HG02885 (cell line): ENCODE measurements around the gene RPL5.
"Not testable (repeated sequence)": the region's sequence is repeated elsewhere in the genome, so short reads cannot be mapped to it uniquely, and the experiment has no call there.

Experiments used
- ATAC-seq: cut with Tn5 transposase; IDR thresholded peaks from one replicate; pipeline ENCODE4 v1.9.1; 2021; ENCODE audit warnings: mild to moderate bottlenecking; ENCODE audit not compliant: unreplicated experiment, poor library complexity

The RPL5 gene

DNA sequence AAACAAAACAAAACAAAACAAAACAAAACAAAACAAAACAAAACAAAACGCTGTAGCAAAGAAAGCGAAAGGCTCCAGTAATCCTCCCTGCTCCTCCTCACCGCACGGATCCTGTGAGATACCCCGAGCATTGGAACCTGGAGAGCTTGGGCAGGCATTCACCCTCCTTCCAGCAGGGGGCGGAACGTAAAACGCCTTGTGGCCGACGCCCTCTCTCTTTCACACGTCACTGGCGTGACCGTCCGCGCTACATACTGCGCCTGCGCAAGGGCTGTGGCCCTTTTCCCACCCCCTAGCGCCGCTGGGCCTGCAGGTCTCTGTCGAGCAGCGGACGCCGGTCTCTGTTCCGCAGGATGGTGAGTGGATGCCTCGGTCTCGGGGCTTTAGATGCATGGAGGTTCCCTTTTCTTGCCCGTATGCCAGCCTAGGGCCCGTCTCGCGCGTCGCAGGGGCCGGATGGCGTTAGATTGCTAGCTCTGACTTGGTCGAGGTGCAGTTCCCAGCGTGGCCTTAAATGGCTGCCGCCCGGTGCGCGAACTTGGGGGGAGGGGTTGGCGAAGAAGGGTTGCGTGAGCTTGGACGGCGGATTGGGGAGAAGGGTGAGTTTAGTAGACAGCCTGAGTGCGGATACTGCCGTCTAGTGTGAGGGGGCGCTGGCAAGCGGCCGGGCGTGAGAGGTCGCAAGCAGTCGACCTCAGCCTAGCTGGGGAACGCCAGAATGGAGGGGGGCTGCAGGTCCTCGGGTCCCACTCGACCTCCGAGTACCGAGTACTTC is at the start of gene RPL5:
RPL5 (plus strand) TSS at position 279 of the 775 bp plus-strand sequence; CDS start at position 354, 75 bp downstream.
- ATAC-seq: peak; percentile 88

GRCh38 chr1:92783550-92783949 is 48.3 kb upstream of the RPL5 start:
- not testable (repeated sequence) for ATAC-seq

DNA sequence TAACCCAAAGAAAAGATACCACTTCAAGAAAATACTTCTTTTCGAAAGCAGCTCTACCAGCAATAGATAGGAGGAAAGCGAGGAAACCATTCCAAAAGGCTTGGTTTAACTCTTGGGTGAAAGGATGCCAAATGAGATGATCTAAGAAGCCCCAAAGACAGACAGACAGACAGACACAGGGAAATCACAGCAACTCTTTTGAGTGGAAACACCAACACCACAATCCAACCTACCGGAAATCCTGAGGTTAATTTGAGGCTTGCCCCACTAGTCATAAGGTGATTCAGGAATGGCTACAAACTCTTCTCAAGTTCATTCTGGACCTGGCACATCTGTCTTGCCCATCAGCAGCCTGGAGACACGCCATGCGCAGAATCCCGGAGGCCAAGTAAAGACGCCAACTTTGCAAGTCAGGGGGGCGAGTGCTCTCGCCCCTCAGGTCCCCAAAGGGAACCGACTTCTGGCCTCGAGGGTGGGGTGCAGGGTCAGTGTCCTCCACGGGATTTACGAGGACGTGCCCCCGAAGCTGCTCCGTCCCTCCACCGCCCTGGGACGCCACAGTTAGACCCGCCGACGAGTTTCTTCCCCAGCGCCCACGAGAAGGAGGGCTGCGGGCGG is 47.7 kb upstream of the RPL5 start:
- peak; percentile 9 for ATAC-seq

GRCh38 chr1:92784639-92785500 is 47.0 kb upstream of the RPL5 start, which contains the start of gene EVI5:
Gene EVI5, minus strand, starts transcription at chr1:92785108. Its CDS starts 48,562 bp downstream, at chr1:92736546.
- ATAC-seq: peak; percentile 94

GRCh38 chr1:92786111-92786901 is 45.5 kb upstream of the RPL5 start:
- no peak for ATAC-seq

GRCh38 chr1:92790081-92790480 is 41.8 kb upstream of the RPL5 start:
- no peak for ATAC-seq

DNA sequence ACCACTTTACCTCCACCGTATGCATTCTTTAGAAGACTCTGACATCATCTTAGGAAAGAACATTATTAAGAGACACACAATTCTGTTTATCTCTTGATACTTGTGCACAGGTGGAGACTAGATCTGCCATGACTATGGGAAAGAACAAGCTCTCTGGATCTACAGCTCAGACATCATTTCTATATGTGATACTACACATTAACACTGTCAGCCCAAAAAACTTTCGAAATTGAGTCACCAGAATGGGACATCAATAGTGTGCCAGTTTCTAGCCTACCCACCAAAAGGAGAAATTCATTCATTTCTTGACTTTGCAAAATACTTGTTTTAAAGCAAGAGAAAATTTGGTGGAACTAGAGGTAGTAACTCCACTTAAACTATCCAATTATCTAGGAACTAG is 41.0 kb upstream of the RPL5 start:
- ATAC-seq: no peak

- no peak for ATAC-seq
Measured at GRCh38 chr1:92791487-92792066, 40.3 kb upstream of the RPL5 start.

DNA sequence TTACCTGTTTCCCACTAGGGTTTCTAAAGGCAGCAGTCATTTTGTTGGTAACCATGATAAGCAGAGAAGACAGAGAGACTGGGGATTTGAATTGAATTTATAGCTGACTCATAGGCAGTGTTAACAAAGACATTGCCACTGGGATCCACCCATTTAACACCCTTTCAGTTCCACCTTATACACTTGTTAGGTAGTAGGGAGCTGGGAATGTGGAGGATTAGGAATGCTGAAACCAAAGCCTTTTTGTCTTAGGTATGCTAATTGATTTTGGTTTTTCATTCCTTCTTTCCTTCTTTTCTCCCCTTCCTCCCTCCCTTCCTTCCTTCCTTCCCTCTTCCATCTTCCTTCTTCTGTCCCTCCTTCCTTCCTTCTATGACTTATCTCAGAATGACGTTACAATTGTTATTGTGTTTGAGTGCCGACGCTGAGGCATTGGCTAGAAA is 39.5 kb upstream of the RPL5 start:
- no peak for ATAC-seq

DNA sequence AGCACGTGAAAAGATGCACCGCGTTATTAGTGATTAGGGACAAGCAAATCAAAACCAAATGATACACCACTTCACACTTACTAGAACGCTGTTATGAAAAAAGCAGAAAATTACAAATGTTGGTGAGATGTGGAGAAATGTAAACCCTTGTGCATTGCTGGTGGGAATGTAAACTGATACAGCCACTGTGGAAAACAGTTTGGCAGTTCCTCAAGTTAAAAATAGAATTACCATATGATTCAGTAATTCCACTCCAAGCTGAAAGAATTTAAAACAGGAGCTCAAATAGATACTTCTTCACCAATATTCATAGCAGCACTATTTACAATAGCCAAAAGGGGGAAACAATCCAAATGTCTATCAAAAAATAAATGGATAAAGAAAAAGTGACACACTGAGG is 36.7 kb upstream of the RPL5 start:
- ATAC-seq: no peak

DNA sequence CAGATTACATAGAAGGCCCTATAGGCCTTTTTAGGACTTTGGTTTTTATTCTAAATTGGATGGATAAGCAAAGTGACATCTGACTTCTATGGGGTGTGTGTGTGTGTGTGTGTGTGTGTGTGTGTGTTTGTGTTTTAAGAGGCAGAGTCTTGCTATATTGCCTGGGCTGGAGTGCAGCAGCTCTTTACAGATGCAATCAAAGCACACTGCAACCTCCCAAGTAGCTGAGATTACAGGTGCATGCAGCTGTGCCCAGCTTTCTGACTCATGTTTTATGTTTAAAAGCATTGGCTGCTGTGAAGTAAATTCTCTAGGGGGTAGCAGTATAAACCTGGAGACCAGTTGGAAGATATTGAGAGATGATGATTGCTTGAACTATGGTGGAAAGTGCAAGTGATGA is 34.5 kb upstream of the RPL5 start:
- no peak for ATAC-seq

GRCh38 chr1:92797961-92798360 is 33.9 kb upstream of the RPL5 start:
- ATAC-seq: no peak

DNA sequence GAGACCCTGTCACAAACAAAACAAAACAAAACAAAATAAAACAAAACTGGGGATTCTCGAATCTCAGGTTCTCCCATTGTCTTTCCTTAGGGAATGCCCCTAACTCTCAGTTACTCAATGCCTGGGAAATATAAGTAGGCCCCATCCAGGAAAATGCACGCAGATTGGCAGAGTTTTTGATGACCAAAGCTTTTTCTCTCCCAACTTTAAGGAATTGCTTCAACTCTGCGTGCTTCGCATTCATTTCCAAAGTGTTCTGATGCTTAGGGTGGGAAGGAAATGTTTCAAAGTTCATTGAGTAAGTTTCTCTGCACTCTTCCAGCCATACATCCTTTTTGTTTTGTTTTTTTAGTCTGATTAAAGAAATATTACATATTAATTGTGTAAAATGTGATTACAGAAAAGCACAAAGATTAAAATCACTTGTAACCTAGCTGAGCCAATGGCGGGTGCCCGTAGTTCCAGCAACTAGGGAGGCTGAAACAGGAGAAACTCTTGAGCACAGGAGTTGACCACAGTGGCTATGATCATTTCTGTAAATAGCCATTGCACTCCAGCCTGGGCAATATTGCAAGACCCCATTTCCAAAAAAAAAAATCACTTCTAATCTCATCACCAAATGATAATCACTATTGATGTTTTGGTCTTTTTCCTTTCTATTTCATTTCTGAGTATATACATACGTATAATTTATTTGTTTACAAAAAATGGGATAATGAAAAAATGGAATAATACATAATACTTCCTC is 28.5 kb upstream of the RPL5 start:
- ATAC-seq: no peak

DNA sequence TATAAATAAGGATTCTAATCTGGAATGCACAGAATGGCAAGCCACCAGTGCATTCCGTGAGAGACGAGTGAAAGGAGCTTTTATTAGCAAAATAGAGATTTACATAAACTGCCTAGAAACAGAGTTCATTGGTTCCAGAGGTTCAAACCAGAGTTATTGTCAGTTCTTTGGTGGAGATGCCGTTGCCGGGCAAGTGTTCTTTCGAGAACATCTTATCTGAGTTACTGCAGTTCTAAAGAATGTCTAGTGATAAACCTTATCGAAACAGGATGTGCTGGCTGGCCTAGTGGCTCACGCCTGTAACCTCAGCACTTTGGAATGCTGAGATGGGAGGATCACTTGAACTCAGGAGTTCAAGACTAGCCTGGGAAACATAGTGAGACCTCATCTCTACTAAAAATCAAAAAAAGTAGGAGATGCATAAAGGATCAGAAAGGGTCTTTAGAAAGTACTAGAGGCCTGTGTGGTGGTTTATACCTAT is 27.1 kb upstream of the RPL5 start:
- ATAC-seq: no peak

GRCh38 chr1:92805216-92805615 is 26.6 kb upstream of the RPL5 start:
- no peak for ATAC-seq

DNA sequence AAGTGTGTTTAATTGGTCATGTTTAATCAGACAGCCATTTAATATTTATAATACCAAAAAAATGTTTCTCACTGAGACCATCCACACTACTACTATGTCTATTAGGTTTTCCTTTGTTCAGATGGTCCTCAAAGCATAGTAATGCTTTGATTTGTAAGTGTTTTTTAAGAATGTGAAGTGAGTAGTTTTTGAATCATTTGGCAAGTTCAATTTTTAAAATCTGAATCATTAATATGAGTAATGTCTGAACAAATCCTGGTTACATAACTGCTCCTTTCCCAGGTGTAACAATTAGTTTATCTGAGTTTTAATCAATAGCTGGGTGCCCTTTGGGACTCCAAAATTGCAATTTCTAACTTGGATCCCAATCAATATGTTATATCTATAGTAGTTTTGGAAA is 23.5 kb upstream of the RPL5 start:
- no peak for ATAC-seq

DNA sequence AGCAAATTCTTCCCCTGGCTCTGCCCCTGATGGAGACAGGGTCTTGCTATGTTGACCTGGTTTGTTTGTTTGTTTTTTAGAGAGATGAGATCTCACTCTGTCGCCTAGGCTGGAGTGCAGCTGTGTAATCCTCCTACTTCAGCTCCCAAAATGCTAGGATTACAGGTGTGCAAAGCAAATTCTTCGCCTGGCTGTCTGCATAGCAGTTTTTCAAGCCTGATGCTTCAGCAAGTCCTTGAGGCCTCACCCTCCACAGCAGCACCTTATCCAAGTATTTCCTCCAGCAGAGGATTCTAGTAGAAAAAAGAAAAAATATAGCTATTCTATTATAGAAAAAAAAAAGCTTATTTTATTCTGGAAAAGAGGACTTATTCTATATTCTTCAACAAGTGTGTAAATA is 15.1 kb upstream of the RPL5 start:
- ATAC-seq: no peak

GRCh38 chr1:92817137-92817697 is 14.6 kb upstream of the RPL5 start:
- ATAC-seq: no peak
